Esophagus squamous epithelium (tissue), 5 donors: ENCODE results near the gene VGLL3. TPM values are rescaled to one million over a fixed set of nuclear protein-coding genes. Genes with fewer than 3 reads are reported as not detected.

Source experiments
- DNase-seq: peaks from one replicate; lab custom pipeline; 2025; lab: John Stamatoyannopoulos, UW
- H3K27ac ChIP-seq, 4 donors: fragments of 200-600 bp; sonication (generic); one replicate each; pipeline ENCODE4 v1.5.1; 2016 to 2019; ENCODE audit warnings: mild to moderate bottlenecking in 1 of 4
- H3K27me3 ChIP-seq, 4 donors: fragments of 200-600 bp; sonication (generic); 1 replicate in 3 of 4; 2 replicates in 1 of 4; pipeline versions ENCODE4 v1.5.1 to v1.6.0; 2017 to 2021; ENCODE audit warnings: antibody characterized with exemption in 1 of 4
- H3K36me3 ChIP-seq, 3 donors: fragments of 200-600 bp; sonication (generic); one replicate each; pipeline ENCODE4 v1.5.1; 2016 to 2019
- H3K4me1 ChIP-seq, 3 donors: fragments of 200-600 bp; sonication (generic); one replicate each; pipeline ENCODE4 v1.5.1; 2017 to 2019
- H3K4me3 ChIP-seq, 4 donors: fragments of 200-600 bp; sonication (generic); 1 replicate in 3 of 4; 2 replicates in 1 of 4; pipeline ENCODE4 v1.5.1; 2016 to 2019; ENCODE audit warnings: mild to moderate bottlenecking in 2 of 4, moderate library complexity in 1 of 4
- H3K9me3 ChIP-seq, 3 donors: fragments of 200-600 bp; sonication (generic); one replicate each; pipeline ENCODE4 v1.5.1; 2016 to 2019
- CTCF ChIP-seq, 6 experiments: fragments of 450-650 bp in 4 of 6; fragments of 200-600 bp in 2 of 6; sonication (generic) in 2 of 6; IDR thresholded peaks; one replicate each; pipeline ENCODE4 v1.5.1; 2016 to 2019; ENCODE audit warnings: antibody characterized with exemption in 6 of 6, mild to moderate bottlenecking in 4 of 6, moderate library complexity in 4 of 6
- POLR2A ChIP-seq, 4 donors: fragments of 450-650 bp; IDR thresholded peaks; one replicate each; pipeline ENCODE4 v1.6.1; 2017; ENCODE audit warnings: antibody characterized with exemption in 4 of 4, mild to moderate bottlenecking in 4 of 4, moderate library complexity in 3 of 4
- WGBS, 2 donors: methylation state at CpG; one replicate each; pipeline ENCODE4 v1.1.5; 2018; 5-methylcytosine and 5-hydroxymethylcytosine counted together
- intact Hi-C: fragments of 100-400 bp; cut with DNase I; formaldehyde crosslinking; loops from one replicate; pipeline ENCODE4 v1.15.0; 2022
- total RNA-seq, 4 donors: library from RNA; depleted of rRNA; stranded (reverse); fragments of >200 nt; gene quantifications; one replicate each; pipeline ENCODE4 v1.1.0, GENCODE V29; 2016
- donor health status: DM: yes; HTN: yes; CAD: no.

The VGLL3 gene
- total RNA-seq, 4 donors from 2014 or later: 0.30 to 19.8 (median 4.1) TPM

GRCh38 chr3:86963611-86964010, 27.3 kb downstream of the VGLL3 start:
- intact Hi-C loops: no loop called here
- no peak for TF ChIP-seq POLR2A (IDR thresholded peaks at IDR 0.05)
- no peak for TF ChIP-seq CTCF (IDR thresholded peaks at IDR 0.05)
- Histone ChIP-seq H3K27ac (no peak overlapping the region), H3K36me3 (no peaks in the 10 kb centered on the region), H3K4me3 (no peak overlapping the region), H3K9me3 (no peaks in the 10 kb centered on the region), H3K27me3 (no peaks in the 10 kb centered on the region), H3K4me1 (no peaks in the 10 kb centered on the region)
- no peak for DNase-seq
- 83 to 92% methylated on average over 1 of the region's 1 CpG for WGBS, 2 donors

GRCh38 chr3:86961297-86961696, 29.7 kb downstream of the VGLL3 start:
- no peaks in the 10 kb centered on the region for H3K27me3 ChIP-seq
- no peaks in the 10 kb centered on the region for H3K9me3 ChIP-seq
- H3K36me3 ChIP-seq: no peaks in the 10 kb centered on the region
- DNase-seq: no peak
- no peak for TF ChIP-seq POLR2A (IDR thresholded peaks at IDR 0.05)
- TF ChIP-seq CTCF (IDR thresholded peaks at IDR 0.05): no peak
- intact Hi-C loops: no loop called here
- no peak overlapping the region for H3K27ac ChIP-seq
- WGBS, 2 donors: 50 to 59% methylated on average over 3 of the region's 3 CpGs
- H3K4me1 ChIP-seq: no peaks in the 10 kb centered on the region
- H3K4me3 ChIP-seq: no peak overlapping the region

- Histone ChIP-seq H3K9me3 (no peaks in the 10 kb centered on the region), H3K4me1 (no peaks in the 10 kb centered on the region), H3K27me3 (no peaks in the 10 kb centered on the region), H3K4me3 (no peak overlapping the region), H3K27ac (no peak overlapping the region), H3K36me3 (no peaks in the 10 kb centered on the region)
- DNase-seq: no peak
- TF ChIP-seq CTCF (IDR thresholded peaks at IDR 0.05): no peak
- TF ChIP-seq POLR2A (IDR thresholded peaks at IDR 0.05): no peak
- intact Hi-C loops: no loop called here
- WGBS, 2 donors: 63 to 74% methylated on average over 3 of the region's 3 CpGs
These were observed 30.4 kb downstream of the VGLL3 start for GRCh38 chr3:86960550-86960949.

- H3K4me3 ChIP-seq: no peak overlapping the region
- 45 to 50% methylated on average over 1 of the region's 1 CpG for WGBS, 2 donors
These were observed 32.4 kb downstream of the VGLL3 start for GRCh38 chr3:86958534-86958933.

GRCh38 chr3:86954747-86955146, 36.2 kb downstream of the VGLL3 start:
- Histone ChIP-seq H3K27ac (no peak overlapping the region), H3K4me1 (no peaks in the 10 kb centered on the region), H3K36me3 (no peaks in the 10 kb centered on the region), H3K9me3 (no peaks in the 10 kb centered on the region), H3K4me3 (no peak overlapping the region), H3K27me3 (no peaks in the 10 kb centered on the region)
- no peak for TF ChIP-seq CTCF (IDR thresholded peaks at IDR 0.05)
- no peak for TF ChIP-seq POLR2A (IDR thresholded peaks at IDR 0.05)
- no peak for DNase-seq
- WGBS, 2 donors: 64 to 89% methylated on average over 2 of the region's 2 CpGs
- intact Hi-C loops: no loop called here

More at GRCh38 chr3:86958534-86958933, 32.4 kb downstream of the VGLL3 start:
- DNase-seq: no peak
- intact Hi-C loops: no loop called here
- H3K27me3 ChIP-seq: no peaks in the 10 kb centered on the region
- TF ChIP-seq CTCF (IDR thresholded peaks at IDR 0.05): no peak
- no peak for TF ChIP-seq POLR2A (IDR thresholded peaks at IDR 0.05)
- H3K4me1 ChIP-seq: no peaks in the 10 kb centered on the region
- H3K36me3 ChIP-seq: no peaks in the 10 kb centered on the region
- no peak overlapping the region for H3K27ac ChIP-seq
- no peaks in the 10 kb centered on the region for H3K9me3 ChIP-seq
